Measurements from ENCODE around the gene SHH. TPM values are rescaled to one million over a fixed set of nuclear protein-coding genes. Genes with fewer than 3 reads are reported as not detected.
A peak's percentile ranks its signal among the peaks of the same experiment; 100 is the strongest.

SHH gene
- 0.01 TPM in 1 of 2 replicates, not detected in the other for polyA plus RNA-seq (2011; rRNA removed)
- not detected in 2 replicates for polyA minus RNA-seq (2011; rRNA and poly(A)+ RNA removed)

DNA sequence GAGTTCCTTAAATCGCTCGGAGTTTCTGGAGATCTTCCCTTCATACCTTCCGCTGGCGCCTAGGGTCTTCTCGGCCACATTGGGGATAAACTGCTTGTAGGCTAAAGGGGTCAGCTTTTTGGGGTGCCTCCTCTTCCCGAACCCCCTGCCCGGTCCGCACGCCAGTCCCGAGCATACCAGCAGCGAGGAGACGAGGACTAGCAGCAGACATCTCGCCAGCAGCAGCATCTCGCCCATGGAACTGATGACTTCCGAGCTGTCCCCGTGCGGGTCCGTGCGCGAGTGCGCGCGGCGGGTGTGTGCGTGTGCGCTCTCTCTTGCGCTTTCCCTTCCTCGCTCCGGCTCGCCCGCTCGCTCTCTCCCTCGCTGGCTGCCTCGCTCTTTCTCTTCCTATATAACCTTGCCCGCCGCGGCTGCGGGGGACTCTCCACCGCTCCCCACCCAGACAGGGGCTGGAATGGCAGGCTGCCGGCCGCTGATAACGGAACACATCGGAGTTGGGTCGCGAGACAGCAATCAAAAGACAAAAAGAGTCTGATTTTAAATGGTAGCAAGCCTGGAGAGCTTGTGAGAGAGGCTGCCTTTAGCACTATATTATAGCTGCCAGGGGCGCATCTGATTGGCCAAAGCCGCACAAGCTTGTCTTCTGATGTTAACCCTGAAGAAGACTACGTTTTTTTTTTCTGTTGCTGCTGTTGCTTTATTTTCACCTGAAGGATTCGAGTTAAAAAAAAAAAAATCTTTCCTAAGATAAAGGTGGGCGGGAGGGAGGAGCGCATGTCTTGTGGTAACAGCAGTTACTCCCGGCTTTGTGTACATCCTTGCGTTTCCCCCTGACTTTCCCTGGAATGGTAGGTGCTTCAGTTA, at the start of gene SHH:
SHH (minus strand) TSS at position 569 of the 867 bp plus-strand sequence; CDS start at position 228, 341 bp downstream.
- peaks cover 3% of the 10 kb centered on the region for H3K9me3 ChIP-seq (ENCODE audit: control insufficient read depth, insufficient read depth, low read length)
- TF ChIP-seq, protein P1, sequence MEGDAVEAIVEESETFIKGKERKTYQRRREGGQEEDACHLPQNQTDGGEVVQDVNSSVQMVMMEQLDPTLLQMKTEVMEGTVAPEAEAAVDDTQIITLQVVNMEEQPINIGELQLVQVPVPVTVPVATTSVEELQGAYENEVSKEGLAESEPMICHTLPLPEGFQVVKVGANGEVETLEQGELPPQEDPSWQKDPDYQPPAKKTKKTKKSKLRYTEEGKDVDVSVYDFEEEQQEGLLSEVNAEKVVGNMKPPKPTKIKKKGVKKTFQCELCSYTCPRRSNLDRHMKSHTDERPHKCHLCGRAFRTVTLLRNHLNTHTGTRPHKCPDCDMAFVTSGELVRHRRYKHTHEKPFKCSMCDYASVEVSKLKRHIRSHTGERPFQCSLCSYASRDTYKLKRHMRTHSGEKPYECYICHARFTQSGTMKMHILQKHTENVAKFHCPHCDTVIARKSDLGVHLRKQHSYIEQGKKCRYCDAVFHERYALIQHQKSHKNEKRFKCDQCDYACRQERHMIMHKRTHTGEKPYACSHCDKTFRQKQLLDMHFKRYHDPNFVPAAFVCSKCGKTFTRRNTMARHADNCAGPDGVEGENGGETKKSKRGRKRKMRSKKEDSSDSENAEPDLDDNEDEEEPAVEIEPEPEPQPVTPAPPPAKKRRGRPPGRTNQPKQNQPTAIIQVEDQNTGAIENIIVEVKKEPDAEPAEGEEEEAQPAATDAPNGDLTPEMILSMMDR (IDR thresholded peaks at IDR 0.05; ENCODE audit: low read depth, low read length) = no peak
- peak within 1 kb of the TSS; percentile 46 for H3K4me3 ChIP-seq (ENCODE audit: low read depth, low read length)
- CTCF ChIA-PET = interaction anchor here (0.6 to 1.6 kb wide), 3 partner anchors 951 to 1054 kb away, joined by 3 to 5 read pairs (median 4); no protein-coding TSS in a partner anchor
- peaks cover 72% of the 10 kb centered on the region for H3K27me3 ChIP-seq (ENCODE audit: control insufficient read depth, insufficient read depth, low read length)
- POLR2A ChIA-PET = interaction anchor here (0.7 to 0.9 kb wide), 2 partner anchors 49 to 177 kb away, joined by 3 to 5 read pairs; no protein-coding TSS in a partner anchor
- H3K27ac ChIP-seq (ENCODE audit: low read depth, low read length) = no peak within 1 kb of the TSS
- no peak for DNase-seq (ENCODE audit: low read depth, low spot score)

DNA sequence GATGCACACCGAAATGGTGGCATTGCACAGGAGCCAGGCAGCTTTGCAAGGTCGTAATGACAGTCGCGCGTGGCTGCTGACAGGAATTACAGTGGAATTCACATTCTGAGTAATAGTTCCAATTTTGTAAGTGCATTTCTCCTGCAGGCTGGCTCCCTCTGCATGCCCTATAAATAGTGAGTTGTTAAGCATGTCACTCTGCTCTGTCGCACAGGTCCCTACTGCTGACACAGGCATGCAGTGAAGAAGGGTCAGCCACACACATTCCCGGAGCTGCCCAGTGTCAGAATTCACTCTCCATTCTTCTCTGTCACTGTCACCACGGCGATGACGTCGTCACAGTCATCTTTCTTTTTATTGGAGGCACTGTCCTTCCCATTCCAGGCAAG, 49.2 kb upstream of the SHH start:
- H3K9me3 ChIP-seq (ENCODE audit: control insufficient read depth, insufficient read depth, low read length) = peaks cover 35% of the 10 kb centered on the region
- no peak overlapping the region for H3K4me3 ChIP-seq (ENCODE audit: low read depth, low read length)
- TF ChIP-seq, protein P1 (IDR thresholded peaks at IDR 0.05; ENCODE audit: low read depth, low read length) = no peak
- ChIA-PET POLR2A (interaction anchor here (1.1 kb wide), 1 partner anchor 49 kb away, joined by 3 read pairs; the partner anchor contains the start of gene SHH), CTCF (no interaction called here)
- no peak overlapping the region for H3K27ac ChIP-seq (ENCODE audit: low read depth, low read length)
- no peak for DNase-seq (ENCODE audit: low read depth, low spot score)
- peaks cover 2% of the 10 kb centered on the region for H3K27me3 ChIP-seq (ENCODE audit: control insufficient read depth, insufficient read depth, low read length)

DNA sequence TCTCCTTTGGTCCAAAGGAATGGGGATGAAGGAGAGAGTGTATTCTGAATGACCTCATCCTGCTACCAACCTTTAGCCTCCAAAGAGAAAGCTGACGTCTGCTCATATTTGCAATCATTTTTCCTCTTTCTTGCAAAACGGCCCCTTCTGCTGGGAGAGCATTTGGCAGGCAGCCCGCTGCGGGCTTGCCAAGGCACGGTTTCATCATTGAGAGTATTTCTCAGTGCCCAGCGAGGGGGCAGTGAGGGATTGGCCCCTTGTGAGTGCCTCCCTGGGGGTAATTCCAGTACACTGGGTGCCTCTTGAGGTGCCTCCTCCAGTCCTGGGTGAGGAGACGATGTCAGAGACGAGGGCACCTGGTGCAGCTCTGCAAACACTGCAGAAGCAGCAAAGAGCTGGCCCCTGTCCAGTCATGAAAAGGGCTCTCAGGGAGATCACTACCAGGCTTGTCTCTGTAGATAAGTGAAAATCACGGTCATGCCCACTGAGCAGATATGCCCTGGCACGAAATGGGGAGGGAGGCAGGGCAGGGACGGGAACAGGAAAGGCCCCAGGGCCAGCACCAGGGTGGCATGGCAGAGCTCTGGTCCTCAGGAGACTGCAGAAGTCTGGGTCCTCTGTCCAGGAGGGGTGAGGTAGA, 48.7 kb upstream of the SHH start:
- DNase-seq (ENCODE audit: low read depth, low spot score) = peak; percentile 36
- Histone ChIP-seq H3K4me3 (ENCODE audit: low read depth, low read length) (no peak overlapping the region), H3K27ac (ENCODE audit: low read depth, low read length) (peak overlapping the region; percentile 39), H3K9me3 (ENCODE audit: control insufficient read depth, insufficient read depth, low read length) (peaks cover 30% of the 10 kb centered on the region), H3K27me3 (ENCODE audit: control insufficient read depth, insufficient read depth, low read length) (peaks cover 2% of the 10 kb centered on the region)
- ChIA-PET POLR2A (interaction anchor here (1.1 kb wide), 1 partner anchor 49 kb away, joined by 3 read pairs; the partner anchor contains the start of gene SHH), CTCF (interaction anchor here (1.2 kb wide), 1 partner anchor 56 kb away, joined by 3 read pairs; no protein-coding TSS in a partner anchor)
- TF ChIP-seq, protein P1 (IDR thresholded peaks at IDR 0.05; ENCODE audit: low read depth, low read length) = no peak

DNA sequence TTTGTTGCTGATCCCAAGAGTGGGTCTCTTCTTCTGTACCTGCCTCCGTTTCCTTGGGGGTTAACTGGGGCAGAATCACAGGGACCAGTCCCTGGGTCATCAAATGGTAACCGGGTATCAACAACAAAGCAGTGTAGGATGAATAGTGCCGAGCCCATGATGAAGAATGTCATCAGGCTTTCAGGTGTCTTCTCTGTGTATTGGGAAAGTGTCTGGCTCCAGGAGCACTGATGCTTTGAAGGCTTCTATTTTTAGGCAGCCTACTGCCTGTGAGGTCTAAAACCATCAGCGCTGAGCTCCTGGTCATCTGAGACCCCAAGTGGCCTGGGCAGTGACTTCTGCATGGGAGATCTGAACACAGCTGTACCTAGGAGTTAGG, 48.2 kb upstream of the SHH start:
- ChIA-PET POLR2A (no interaction called here), CTCF (interaction anchor here (1.2 kb wide), 1 partner anchor 55 kb away, joined by 3 read pairs; no protein-coding TSS in a partner anchor)
- peaks cover 25% of the 10 kb centered on the region for H3K9me3 ChIP-seq (ENCODE audit: control insufficient read depth, insufficient read depth, low read length)
- no peak for DNase-seq (ENCODE audit: low read depth, low spot score)
- no peak overlapping the region for H3K27ac ChIP-seq (ENCODE audit: low read depth, low read length)
- TF ChIP-seq, protein P1 (IDR thresholded peaks at IDR 0.05; ENCODE audit: low read depth, low read length) = no peak
- no peak overlapping the region for H3K4me3 ChIP-seq (ENCODE audit: low read depth, low read length)
- H3K27me3 ChIP-seq (ENCODE audit: control insufficient read depth, insufficient read depth, low read length) = peaks cover 2% of the 10 kb centered on the region
